GM19397 (cell line): Measurements from ENCODE around the gene FKBP11.
A peak's percentile ranks its signal among the peaks of the same experiment; 100 is the strongest.
"Not testable (repeated sequence)": the region's sequence is repeated elsewhere in the genome, so short reads cannot be mapped to it uniquely, and the experiment has no call there.

ENCODE experiments used
- ATAC-seq: cut with Tn5 transposase; IDR thresholded peaks from one replicate; pipeline ENCODE4 v1.9.1; 2021; ENCODE audit warnings: mild to moderate bottlenecking, moderate library complexity; ENCODE audit not compliant: unreplicated experiment

Gene FKBP11

DNA sequence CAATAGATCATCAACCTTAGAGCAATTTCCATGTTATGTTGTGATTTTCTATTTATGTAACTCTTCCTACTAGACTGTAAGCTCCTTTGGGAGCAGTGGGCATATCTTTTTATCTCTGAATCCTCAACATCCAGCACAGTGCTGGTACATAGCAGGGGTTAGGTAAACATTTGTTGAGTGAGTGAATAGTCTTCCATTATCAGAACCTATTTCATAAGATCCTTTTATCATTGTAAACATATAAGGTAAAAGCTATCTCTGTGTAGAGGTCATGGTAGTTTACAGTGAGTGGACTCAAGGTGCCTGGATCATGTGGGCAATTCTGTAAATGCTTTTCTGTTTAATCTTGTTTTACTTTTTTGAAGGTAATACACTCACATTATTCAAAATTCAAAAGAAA lies 15.1 kb downstream of the FKBP11 start:
- ATAC-seq: no peak

DNA sequence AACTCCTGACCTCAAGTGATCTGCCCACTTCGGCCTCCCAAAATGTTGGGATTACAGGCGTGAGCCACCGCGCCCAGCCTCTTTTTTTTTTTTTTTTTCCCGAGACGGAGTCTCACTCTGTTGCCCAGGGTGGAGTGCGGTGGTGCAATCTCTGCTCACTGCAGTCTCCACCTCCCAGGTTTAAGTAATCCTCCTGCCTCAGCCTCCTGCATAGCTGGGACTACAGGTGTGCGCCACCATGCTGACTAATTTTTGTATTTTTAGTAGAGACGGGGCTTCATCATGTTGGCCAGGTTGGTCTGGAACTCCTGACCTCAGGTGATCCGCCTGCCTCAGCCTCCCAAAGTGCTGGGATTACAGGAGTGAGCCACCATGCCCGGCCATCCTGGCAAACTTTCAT lies 15.6 kb downstream of the FKBP11 start:
- not testable (repeated sequence) for ATAC-seq

DNA sequence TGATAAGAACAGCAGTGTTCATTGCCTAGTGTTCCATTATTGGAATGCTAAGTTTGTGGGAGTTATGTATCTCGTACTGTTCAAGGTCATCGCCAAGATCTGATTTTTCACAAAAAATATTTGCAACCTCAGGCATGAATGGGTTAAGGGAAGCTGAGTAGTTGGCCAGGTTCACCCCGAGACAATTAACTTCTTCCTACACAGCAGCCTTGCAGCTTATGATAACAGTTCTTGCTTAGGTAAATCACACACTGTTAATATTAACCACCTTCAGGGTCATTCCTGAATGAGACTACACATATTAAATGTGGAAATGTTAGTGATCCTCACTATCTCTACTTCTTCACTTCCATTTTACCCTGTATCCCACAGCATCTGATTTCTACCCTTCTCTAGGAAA lies 18.0 kb downstream of the FKBP11 start:
- no peak for ATAC-seq

DNA sequence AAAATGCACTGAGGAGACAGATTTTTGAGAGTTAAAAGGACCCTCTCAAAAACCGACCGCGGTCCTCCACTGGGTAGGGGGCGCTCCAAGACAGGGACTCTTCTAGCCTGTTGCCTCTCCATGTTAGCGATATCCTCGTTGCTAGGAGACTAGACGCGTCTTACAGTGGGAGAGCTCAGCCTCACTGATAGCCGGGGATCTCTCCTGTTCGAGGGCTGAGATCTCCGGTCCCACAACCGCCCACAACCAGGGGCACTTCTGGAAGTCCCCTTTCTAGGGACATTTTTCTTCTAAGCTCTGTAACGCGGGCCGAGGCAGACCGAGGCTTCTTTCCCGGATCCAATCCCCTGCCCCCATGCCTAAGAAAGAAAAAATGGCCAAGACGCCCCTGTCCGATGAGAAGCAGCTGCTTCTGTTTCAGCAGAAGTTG lies 21.3 kb downstream of the FKBP11 start:
- peak; percentile 55 for ATAC-seq

DNA sequence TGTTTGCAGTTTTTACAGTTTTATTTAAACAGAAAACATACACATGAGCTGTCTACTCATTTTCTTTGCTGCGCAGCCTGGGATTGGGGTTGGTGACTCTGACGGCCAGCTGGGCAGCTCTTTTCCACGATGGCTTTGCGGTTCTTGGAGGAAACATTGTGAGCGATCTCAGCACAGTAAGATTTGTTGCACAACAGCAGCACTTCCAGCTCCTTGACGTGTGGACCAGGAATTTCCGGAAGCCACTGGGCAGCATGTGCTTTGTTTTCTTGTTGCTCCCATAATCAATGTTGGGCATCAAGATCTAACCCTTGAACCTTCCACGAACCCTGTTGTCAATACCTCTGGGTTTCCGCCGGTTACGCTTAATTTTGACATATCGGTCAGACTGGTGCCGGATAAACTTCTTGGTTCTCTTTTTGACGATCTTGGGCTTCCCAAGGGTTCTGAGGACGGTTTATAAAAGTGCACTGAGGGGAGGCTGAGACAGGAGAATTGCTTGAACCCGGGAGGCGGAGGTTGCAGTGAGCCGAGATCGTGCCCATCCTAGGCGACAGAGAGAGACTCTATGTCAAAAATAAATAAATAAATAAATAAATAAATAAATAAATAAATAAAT lies 21.8 kb downstream of the FKBP11 start:
- no peak for ATAC-seq

DNA sequence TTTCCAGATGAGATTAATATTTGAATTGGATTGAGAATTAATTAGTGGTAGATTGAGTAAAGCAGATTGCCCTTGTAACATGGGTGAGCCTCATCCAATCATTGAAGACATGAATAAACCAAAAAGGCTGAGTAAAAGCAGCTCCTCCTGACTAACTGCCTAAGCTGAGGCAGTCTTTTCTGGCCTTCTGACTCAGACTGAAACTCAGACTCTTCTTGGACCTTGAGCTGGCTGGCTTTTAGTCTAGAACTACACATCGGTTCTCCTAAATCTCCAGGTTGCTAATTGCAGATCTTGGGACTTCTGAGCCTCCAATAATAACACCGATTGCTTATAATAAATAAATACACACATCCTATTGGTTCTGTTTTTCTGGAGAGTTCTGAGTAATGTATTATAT lies 24.0 kb downstream of the FKBP11 start:
- no peak for ATAC-seq

DNA sequence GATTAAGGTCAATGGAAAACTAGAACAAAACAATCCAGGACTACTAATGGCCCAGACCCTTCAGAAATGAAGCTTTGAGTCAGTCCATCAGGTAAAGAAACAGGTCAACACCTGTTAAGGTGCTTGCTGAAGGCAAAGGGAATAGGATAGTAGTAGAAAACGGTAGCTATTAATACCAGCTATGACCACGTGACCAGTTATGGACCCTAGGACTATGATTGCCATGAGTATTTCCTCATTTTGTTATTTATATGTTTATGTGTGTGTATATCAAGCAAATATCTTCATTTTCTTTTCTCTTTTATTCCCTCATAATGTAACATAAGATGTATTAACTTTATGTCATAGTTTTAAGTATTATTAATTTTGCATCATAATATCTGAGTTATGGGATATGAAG lies 25.6 kb downstream of the FKBP11 start:
- no peak for ATAC-seq

DNA sequence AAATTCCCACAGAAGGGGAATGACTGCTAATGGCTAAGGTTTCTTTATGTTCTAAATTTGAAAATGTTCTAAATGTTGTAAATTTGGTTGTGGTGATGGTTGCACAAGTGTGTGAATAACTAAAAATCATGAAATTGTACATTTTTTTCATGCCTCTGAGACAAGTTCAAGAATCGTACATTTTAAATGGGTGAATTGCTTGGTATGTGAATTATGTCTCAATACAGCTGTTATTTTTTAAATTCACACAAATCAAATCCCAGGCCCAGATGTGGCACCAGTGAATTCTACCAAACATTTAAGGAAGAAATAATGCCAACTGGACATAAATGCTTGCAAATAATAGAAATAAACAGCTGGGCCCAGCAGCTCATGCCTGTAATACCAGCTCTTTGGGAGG lies 31.0 kb downstream of the FKBP11 start:
- ATAC-seq: no peak

DNA sequence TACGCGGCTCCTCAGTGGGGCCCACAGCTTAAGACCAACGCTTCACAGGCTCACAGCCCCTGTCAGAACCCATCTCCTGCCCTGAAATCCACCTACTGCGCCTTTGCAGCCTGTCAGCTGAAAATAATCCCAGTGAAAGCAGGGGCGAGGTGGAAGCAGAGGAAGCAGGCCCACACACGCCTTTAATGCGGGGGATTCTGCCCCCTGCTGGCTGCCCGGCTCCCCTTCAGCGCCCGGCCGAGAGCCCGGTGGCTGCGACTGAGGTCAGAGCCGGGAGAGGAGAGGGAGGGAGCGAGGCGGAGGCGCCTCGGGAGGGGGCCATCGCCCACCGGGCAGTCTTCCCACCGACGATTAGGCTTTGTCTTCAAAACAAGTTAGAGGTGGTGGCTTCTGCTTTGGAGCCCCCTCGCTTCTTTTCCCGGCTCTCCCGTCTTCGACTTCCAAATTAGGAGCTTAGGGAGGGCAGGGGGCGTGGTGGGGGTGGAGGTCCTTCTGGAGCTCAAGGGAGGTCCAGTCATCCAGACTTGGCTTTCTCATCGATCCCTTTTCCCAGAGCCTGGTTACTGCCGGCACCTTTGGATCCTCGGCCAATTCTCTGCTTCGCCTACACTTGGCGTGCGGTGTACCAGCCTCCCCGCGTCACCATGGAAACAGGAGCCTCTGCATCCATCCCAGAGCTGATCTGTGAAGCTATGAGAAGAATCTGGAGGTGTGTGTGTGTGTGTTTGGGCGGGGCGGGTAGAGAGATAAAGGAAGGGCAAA lies 34.5 kb downstream of the FKBP11 start:
- peak; percentile 63 for ATAC-seq

DNA sequence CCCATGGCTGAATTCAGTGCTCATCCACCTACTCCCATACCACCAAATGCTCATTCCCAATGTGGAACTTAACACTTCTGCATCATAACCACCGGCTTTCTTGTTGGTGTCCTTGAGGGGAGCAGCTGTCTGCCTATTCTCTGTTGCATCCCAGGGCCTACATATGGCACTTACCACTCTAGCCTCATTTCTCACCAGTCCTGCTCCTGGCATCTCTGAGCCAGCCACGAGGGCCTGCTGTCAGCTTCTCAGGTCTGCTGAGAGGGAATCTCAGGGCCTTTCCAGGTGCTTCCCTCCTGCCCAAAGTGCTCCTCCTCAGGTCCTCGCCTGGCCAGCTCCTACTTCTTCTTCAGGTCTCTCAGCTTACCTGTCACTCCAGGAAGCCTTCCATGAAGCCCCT lies 35.6 kb downstream of the FKBP11 start:
- ATAC-seq: no peak

DNA sequence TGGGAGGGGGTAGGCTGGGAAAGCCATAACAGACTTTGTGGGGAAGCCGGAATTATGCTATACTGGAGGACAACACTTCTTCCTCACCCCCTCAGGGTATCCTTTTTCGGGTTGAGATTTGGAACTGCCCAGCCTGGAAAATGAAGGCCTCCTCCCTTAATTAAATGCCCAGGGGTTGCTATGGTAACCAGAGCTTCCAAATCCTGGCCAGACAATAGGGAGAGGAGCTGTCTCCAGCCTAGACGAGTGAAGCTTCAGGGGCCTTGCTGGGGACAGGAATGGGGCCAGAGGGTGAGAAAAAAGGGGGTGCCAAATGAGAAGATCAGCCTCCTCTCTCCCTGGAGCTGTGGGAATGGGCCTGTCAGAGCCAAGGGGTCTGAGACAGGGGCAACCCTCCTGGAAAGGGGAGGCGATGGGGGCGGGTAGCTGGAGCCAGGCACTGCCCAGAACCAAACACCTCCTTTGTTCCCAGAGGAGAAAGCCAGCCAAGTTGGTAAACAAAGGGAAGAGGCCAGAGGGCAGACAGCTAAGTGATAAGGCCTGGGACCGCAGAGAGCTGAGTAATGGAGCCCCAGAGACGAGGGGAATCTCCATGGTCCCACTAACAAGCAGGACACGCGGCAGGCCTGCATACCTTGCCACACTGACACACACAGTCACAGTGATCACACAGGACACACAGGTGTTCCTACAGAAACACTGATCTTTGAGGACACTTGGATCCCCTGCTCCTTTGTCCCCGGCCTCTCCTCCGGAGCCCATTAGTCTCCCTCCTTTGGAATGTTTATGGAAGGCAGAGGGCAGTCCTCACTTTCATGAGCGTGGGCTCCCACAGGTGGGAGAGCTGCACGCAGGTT lies 41.8 kb downstream of the FKBP11 start:
- ATAC-seq: no peak

DNA sequence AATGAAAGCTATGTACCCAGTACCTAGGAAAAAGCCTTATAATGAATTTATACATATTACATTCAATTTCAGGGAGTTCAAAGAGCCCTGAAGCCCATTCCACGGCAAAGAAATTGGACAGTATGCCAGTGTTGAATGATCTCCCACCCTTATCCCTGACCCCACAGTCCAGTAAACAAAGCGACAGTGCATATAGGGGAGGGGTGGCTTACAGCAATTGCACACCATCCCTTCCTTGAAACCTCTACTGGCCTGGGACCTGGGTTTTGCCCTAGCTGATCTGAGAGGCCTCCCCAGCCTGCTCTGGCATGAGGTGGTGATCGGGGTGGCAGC lies 42.4 kb downstream of the FKBP11 start:
- no peak for ATAC-seq

DNA sequence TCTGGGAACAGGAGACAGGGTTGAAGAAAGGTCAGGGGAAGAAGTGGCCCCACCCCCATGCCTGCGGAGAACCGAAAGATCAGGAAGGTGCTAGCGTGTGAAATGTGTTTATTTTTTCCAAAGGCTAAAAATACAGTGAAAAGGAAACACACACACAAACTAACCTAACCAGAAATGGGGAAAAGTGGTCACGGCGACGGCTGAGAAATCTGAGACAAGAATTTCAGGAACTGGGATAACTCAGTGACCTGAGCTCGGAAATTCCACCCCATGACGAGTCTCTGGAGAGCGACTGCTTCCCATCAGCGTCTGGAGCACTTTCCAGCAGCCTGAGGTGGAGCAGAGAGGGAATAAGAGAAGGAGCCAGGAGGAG lies 43.0 kb downstream of the FKBP11 start:
- no peak for ATAC-seq

DNA sequence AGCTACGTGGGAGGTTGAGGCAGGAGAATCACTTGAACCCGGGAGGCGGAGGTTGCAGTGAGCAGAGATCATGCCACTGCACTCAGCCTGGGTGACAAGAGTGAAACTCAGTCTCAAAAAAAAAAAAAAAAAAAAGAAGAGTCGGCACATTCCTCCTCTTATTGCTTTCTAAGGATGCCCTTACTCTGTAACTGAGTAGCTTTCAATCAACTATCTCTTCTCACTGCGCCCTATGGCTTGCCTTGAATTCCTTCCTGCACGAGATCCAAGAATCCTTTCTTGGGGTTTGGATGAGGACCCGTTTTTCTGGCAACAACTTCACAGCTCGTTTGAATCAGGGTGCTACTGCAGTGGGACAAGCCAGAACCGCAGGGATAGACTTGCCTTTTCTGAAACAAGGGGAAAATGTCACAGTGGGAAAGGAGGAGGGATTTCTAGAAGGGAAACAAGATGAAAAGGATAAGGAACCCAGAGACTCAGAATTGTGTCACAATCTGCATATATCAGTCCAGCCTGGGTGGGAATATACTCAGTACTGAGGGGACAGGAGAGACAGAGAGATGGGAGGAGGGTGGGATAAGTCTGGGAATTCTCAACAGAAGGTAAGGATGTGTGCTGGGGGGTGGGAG lies 43.5 kb downstream of the FKBP11 start:
- no peak for ATAC-seq

DNA sequence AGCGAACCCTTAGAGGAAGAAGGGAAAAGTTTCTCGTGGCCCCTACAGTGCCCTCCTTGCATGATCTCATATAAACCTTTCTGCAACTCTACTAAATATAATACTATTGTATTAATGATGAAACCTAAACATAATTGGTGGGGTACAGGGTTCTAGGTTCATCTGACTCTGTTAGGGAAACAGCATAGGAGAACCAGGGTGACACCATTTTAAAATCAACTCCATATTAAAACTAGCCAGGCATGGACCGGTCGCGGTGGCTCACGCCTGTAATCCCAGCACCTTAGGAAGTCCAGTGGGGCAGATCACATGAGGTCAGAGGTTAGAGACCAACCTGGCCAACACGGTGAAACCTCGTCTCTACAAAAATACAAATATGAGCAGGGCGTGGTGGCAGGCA lies 44.6 kb downstream of the FKBP11 start:
- ATAC-seq: no peak

DNA sequence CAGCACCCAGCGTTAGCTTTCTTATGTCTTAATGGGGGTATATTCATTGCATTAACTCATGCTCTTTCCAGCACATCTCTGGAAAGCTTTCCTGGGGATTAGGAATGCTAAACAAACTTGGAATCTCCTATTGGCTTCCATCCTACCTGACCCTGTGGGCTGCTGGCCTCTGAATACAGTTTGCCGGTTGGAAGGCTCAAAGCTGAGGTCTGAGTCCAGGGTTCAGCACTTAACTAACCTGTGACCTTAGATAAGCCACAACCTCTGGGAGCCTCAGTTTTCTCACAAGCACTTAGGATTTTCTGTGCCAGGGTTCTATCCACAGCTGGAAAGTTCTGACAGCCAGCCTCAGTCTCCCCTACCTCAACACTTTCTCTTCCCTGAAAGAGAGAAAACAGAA lies 46.7 kb downstream of the FKBP11 start:
- no peak for ATAC-seq

DNA sequence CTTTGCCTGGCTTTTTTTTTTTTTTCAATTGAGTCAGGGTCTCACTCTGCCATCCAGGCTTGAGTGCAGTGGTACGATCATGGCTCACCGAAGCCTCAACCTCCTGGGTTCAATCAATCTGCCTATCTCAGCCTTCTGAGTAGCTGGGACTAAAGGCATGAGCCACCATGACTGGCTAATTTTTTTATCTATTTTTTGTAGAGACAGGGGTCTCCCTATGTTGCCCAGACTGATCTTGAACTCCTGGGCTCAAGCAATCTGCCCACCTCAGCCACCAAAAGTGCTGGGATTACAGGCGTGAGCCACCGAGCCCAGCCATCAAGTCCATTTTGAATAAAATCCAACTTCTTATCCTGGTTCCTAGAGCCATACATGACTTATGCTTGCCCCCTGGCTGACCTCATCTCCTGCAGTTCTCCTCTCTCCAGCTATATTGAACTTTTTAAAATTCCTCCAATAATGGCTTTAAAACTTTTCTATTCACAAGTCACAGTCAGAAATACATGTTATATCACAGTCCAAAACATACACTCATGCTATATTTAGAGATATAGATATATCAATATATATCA lies 49.3 kb downstream of the FKBP11 start:
- no peak for ATAC-seq

DNA sequence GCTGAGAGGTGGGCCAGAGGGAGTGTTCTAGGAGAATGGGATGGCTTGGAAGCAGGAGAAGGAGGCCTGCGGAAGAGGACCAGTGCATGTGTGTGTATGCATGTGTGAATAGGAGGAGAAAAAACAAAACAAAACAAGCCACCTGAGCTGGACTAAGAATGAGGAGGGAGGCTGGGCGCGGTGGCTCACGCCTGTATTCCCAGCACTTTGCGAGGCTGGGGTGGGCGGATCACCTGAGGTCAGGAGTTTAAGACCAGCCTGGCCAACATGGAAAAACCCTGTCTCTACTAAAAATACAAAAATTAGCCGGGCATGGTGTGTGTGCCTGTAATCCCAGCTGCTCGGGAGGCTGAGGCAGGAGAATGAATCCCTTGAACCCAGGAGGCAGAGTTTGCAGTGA lies 51.8 kb downstream of the FKBP11 start:
- ATAC-seq: not testable (repeated sequence)

DNA sequence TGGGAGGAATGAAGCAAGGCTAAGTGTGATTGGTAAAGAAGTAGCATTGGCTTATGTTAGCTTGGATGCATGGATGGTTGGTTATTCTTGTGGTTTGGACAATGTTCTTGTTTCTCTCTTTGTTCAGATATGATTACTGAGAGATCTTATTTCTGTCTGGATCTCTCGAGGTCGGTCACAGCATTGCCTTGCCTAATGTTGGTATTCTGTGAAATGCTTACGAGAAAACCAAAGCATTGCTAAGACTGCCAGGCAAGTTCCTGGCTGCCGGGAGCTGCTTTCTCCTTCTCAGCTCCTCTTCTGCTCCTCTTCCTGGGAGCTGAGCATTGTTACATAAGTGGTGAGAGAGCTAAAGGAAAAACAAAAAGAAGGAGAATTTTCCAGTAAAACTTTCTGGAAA lies 52.2 kb downstream of the FKBP11 start:
- no peak for ATAC-seq
